ENCODE results near the gene ERP44. TPM values are rescaled to one million over a fixed set of nuclear protein-coding genes. Genes with fewer than 3 reads are reported as not detected.

The ERP44 gene
- total and polyA plus RNA-seq, 2 experiments from 2014 or later, result 40.6 to 52.1 TPM

- H3K27me3 ChIP-seq, result no peaks in the 10 kb centered on the region
- TF ChIP-seq EZH2phosphoT487 (IDR thresholded peaks at IDR 0.05; ENCODE audit: low read depth, severe bottlenecking, unreplicated experiment), result no peak
- TF ChIP-seq EZH2 (IDR thresholded peaks at IDR 0.05; ENCODE audit: borderline replicate concordance), result no peak
- no peak for TF ChIP-seq CTCF (IDR thresholded peaks at IDR 0.05; ENCODE audit: poor library complexity)
- no peaks in the 10 kb centered on the region for H3K4me1 ChIP-seq (ENCODE audit: insufficient read depth)
- H3K79me2 ChIP-seq, result no peaks in the 10 kb centered on the region
- no peak overlapping the region for H3K4me3 ChIP-seq
- H3K36me3 ChIP-seq (replicated peaks; ENCODE audit: insufficient read depth, low read depth), result peaks cover 3% of the 10 kb centered on the region
- H3K9me2 ChIP-seq (replicated peaks; ENCODE audit: insufficient read depth), result no peaks in the 10 kb centered on the region
- no peak for DNase-seq (ENCODE audit: low spot score)
- H3K27ac ChIP-seq, result no peak overlapping the region
- no peak overlapping the region for H3K4me2 ChIP-seq
- no peaks in the 10 kb centered on the region for H4K20me1 ChIP-seq (ENCODE audit: insufficient read depth, poor library complexity, severe bottlenecking)
- WGBS (ENCODE audit: low lambda C conversion rate, missing lambda C conversion rate), result 91% methylated on average over 1 of the region's 1 CpG
- no peaks in the 10 kb centered on the region for H3K9me3 ChIP-seq (ENCODE audit: low read depth)
- no peak overlapping the region for H2AFZ ChIP-seq
These were observed 134.5 kb downstream of the ERP44 start for GRCh38 chr9:99964336-99964735.

GRCh38 chr9:99962680-99963261 is 136.0 kb downstream of the ERP44 start:
- H3K9me3 ChIP-seq (ENCODE audit: low read depth), result no peaks in the 10 kb centered on the region

GRCh38 chr9:99955606-99956005 is 143.2 kb downstream of the ERP44 start:
- H4K20me1 ChIP-seq (ENCODE audit: insufficient read depth, poor library complexity, severe bottlenecking), result no peaks in the 10 kb centered on the region
- H3K36me3 ChIP-seq (replicated peaks; ENCODE audit: insufficient read depth, low read depth), result no peaks in the 10 kb centered on the region
- no peaks in the 10 kb centered on the region for H3K4me1 ChIP-seq (ENCODE audit: insufficient read depth)
- 60% methylated on average over 4 of the region's 4 CpGs for WGBS (ENCODE audit: low lambda C conversion rate, missing lambda C conversion rate)
- H3K9me3 ChIP-seq (ENCODE audit: low read depth), result no peaks in the 10 kb centered on the region
- no peak for DNase-seq (ENCODE audit: low spot score)
- TF ChIP-seq CTCF (IDR thresholded peaks at IDR 0.05; ENCODE audit: poor library complexity), result no peak
- no peaks in the 10 kb centered on the region for H3K79me2 ChIP-seq
- no peak overlapping the region for H3K4me3 ChIP-seq
- H3K9me2 ChIP-seq (replicated peaks; ENCODE audit: insufficient read depth), result no peaks in the 10 kb centered on the region
- H2AFZ ChIP-seq, result no peak overlapping the region
- H3K4me2 ChIP-seq, result no peak overlapping the region
- no peak overlapping the region for H3K27ac ChIP-seq
- no peaks in the 10 kb centered on the region for H3K27me3 ChIP-seq

More at GRCh38 chr9:99962680-99963261, 136.0 kb downstream of the ERP44 start:
- Histone ChIP-seq H3K79me2 (no peaks in the 10 kb centered on the region), H3K9me2 (replicated peaks; ENCODE audit: insufficient read depth) (no peaks in the 10 kb centered on the region), H3K27ac (no peak overlapping the region), H3K27me3 (no peaks in the 10 kb centered on the region), H3K36me3 (replicated peaks; ENCODE audit: insufficient read depth, low read depth) (peaks cover 3% of the 10 kb centered on the region), H3K4me1 (ENCODE audit: insufficient read depth) (no peaks in the 10 kb centered on the region), H4K20me1 (ENCODE audit: insufficient read depth, poor library complexity, severe bottlenecking) (no peaks in the 10 kb centered on the region), H2AFZ (no peak overlapping the region), H3K4me2 (no peak overlapping the region), H3K4me3 (no peak overlapping the region)
- TF ChIP-seq EZH2 (IDR thresholded peaks at IDR 0.05; ENCODE audit: borderline replicate concordance) (no peak), EZH2phosphoT487 (IDR thresholded peaks at IDR 0.05; ENCODE audit: low read depth, severe bottlenecking, unreplicated experiment) (no peak), CTCF (IDR thresholded peaks at IDR 0.05; ENCODE audit: poor library complexity) (no peak)
- 88% methylated on average over 1 of the region's 1 CpG for WGBS (ENCODE audit: low lambda C conversion rate, missing lambda C conversion rate)
- no peak for DNase-seq (ENCODE audit: low spot score)

- Histone ChIP-seq H3K9me2 (replicated peaks; ENCODE audit: insufficient read depth) (no peaks in the 10 kb centered on the region), H3K4me3 (no peak overlapping the region), H3K27ac (no peak overlapping the region), H3K79me2 (no peaks in the 10 kb centered on the region), H3K4me1 (ENCODE audit: insufficient read depth) (no peaks in the 10 kb centered on the region), H2AFZ (no peak overlapping the region), H3K36me3 (replicated peaks; ENCODE audit: insufficient read depth, low read depth) (no peaks in the 10 kb centered on the region), H3K4me2 (no peak overlapping the region), H4K20me1 (ENCODE audit: insufficient read depth, poor library complexity, severe bottlenecking) (no peaks in the 10 kb centered on the region), H3K9me3 (ENCODE audit: low read depth) (no peaks in the 10 kb centered on the region), H3K27me3 (no peaks in the 10 kb centered on the region)
- 73% methylated on average over 1 of the region's 1 CpG for WGBS (ENCODE audit: low lambda C conversion rate, missing lambda C conversion rate)
- TF ChIP-seq EZH2phosphoT487 (IDR thresholded peaks at IDR 0.05; ENCODE audit: low read depth, severe bottlenecking, unreplicated experiment) (no peak), EZH2 (IDR thresholded peaks at IDR 0.05; ENCODE audit: borderline replicate concordance) (no peak), CTCF (IDR thresholded peaks at IDR 0.05; ENCODE audit: poor library complexity) (no peak)
- DNase-seq (ENCODE audit: low spot score), result no peak
These were observed 144.0 kb downstream of the ERP44 start for GRCh38 chr9:99954819-99955218.

Measured in hepatocyte (in vitro differentiated cells).